GM23248 (cell line): ENCODE measurements around the gene TH.

Experiments
- EZH2 ChIP-seq: fragments of 200-600 bp; sonication (generic); IDR thresholded peaks from 2 replicates; pipeline ENCODE4 v1.6.1; 2018; ENCODE audit warnings: antibody characterized with exemption, mild to moderate bottlenecking; ENCODE audit not compliant: insufficient read depth, poor library complexity, severe bottlenecking
- EZH2phosphoT487 ChIP-seq: fragments of 200-600 bp; sonication (generic); IDR thresholded peaks from 2 replicates; pipeline ENCODE4 v1.6.1; 2018; ENCODE audit warnings: antibody characterized with exemption, moderate library complexity, mild to moderate bottlenecking, low read depth; ENCODE audit not compliant: insufficient read depth

DNA sequence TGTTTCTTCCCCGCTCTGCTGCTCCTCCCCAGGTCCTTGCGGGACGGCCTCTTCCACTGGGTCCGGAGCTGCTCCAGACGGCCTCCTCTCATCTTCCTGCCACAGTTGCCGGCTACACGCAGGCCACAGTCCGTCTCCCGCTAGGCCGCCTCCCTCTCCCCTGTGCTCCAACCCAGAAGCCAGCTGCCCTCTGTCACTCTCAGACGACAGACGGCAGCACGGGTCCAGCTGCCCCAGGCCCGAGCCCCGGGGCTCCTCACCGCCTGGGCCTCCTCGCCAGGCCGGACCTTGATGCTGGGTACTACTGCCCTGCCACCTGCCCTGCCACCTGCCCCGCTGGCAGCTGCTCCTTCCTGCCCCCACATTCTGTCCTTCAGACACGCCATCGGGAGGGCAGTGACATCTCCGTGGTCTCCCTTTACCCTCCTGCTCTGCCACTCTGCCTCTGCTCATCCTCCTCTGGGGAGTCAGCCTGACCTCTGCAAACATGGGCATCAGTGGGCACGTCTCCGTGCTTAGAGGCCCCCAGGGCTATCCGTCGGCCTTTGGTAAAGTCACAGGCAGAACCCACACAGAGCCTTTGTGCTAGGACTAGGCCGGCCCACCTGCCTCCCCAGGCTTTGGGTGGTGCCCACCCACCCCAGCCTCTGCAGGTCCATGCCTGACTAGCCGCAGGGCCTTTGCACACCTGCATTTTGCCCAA, 43.1 kb upstream of the TH start:
- TF ChIP-seq EZH2phosphoT487 (no peak), EZH2 (no peak)
